MM.1S (cell line): ENCODE data around the gene SH3D19.

Experiments used
- DNase-seq: peaks from one replicate; pipeline ENCODE4 v3.0.0-alpha.2; 2015
- H2AFZ ChIP-seq: fragments of 300-600 bp; sonication (generic); 2 replicates; pipeline ENCODE4 v1.6.0; 2016; ENCODE audit warnings: antibody characterized with exemption, low read length
- H3F3A ChIP-seq: fragments of 300-600 bp; sonication (generic); 2 replicates; pipeline ENCODE4 v1.6.1; 2016; ENCODE audit warnings: mild to moderate bottlenecking, antibody characterized with exemption, low read length, moderate library complexity, mixed read lengths; ENCODE audit not compliant: insufficient read depth
- H3K27ac ChIP-seq: fragments of 300-600 bp; sonication (generic); 2 replicates; pipeline ENCODE4 v1.5.1; 2016; ENCODE audit warnings: mild to moderate bottlenecking, low read length
- H3K27me3 ChIP-seq: fragments of 300-600 bp; sonication (generic); replicated peaks from 2 replicates; pipeline ENCODE4 v1.6.0; 2016; ENCODE audit warnings: low read length; ENCODE audit not compliant: insufficient read depth
- H3K36me3 ChIP-seq: fragments of 300-600 bp; sonication (generic); replicated peaks from 2 replicates; pipeline ENCODE4 v1.6.1; 2016; ENCODE audit warnings: mild to moderate bottlenecking, low read length, mixed read lengths; ENCODE audit not compliant: insufficient read depth
- H3K4me1 ChIP-seq: fragments of 300-600 bp; sonication (generic); 2 replicates; pipeline ENCODE4 v1.6.1; 2016; ENCODE audit warnings: low read length, mixed read lengths
- H3K4me2 ChIP-seq: fragments of 300-600 bp; sonication (generic); 2 replicates; pipeline ENCODE4 v1.6.0; 2016; ENCODE audit warnings: low read depth, low read length
- H3K4me3 ChIP-seq: fragments of 300-600 bp; sonication (generic); 2 replicates; pipeline ENCODE4 v1.5.1; 2016; ENCODE audit warnings: low read length, mixed read lengths
- H3K79me2 ChIP-seq: fragments of 300-600 bp; sonication (generic); 2 replicates; pipeline ENCODE4 v1.6.1; 2016; ENCODE audit warnings: mixed run types, low read length, mixed read lengths
- H3K9ac ChIP-seq: fragments of 300-600 bp; sonication (generic); 2 replicates; pipeline ENCODE4 v1.6.1; 2016; ENCODE audit warnings: low read length, mixed read lengths
- H3K9me2 ChIP-seq: fragments of 300-600 bp; sonication (generic); replicated peaks from 2 replicates; pipeline ENCODE4 v1.6.1; 2016; ENCODE audit warnings: mild to moderate bottlenecking, low read length, mixed read lengths; ENCODE audit not compliant: insufficient read depth
- H3K9me3 ChIP-seq: fragments of 300-600 bp; sonication (generic); replicated peaks from 2 replicates; pipeline ENCODE4 v1.6.1; 2016; ENCODE audit warnings: mild to moderate bottlenecking, low read length, mixed read lengths; ENCODE audit not compliant: insufficient read depth
- H4K20me1 ChIP-seq: fragments of 300-600 bp; sonication (generic); 2 replicates; pipeline ENCODE4 v1.6.1; 2016; ENCODE audit warnings: mild to moderate bottlenecking, low read length, moderate library complexity, mixed read lengths; ENCODE audit not compliant: insufficient read depth
- CTCF ChIP-seq: fragments of 300-600 bp; sonication (generic); IDR thresholded peaks from 2 replicates; pipeline ENCODE4 v1.5.1; 2016; ENCODE audit warnings: antibody characterized with exemption, low read length, mixed read lengths
- EZH2 ChIP-seq: fragments of 300-600 bp; sonication (generic); optimal IDR thresholded peaks from 2 replicates; pipeline ENCODE3; 2017; ENCODE audit warnings: low read depth, mild to moderate bottlenecking, antibody characterized with exemption, low read length, mixed read lengths
- EZH2phosphoT487 ChIP-seq: fragments of 300-600 bp; sonication (generic); IDR thresholded peaks from 2 replicates; pipeline ENCODE4 v1.6.1; 2018; ENCODE audit warnings: antibody characterized with exemption, low read length

SH3D19 gene

GRCh38 chr4:151099976-151100417, 225.4 kb downstream of the SH3D19 start:
- H2AFZ ChIP-seq = peak overlapping the region; percentile 64
- DNase-seq = no peak
- H3K9ac ChIP-seq = peak overlapping the region; percentile 93
- H4K20me1 ChIP-seq = peaks cover 22% of the 10 kb centered on the region; the same call in 1 of the 2 replicates
- H3F3A ChIP-seq = peaks cover 26% of the 10 kb centered on the region; the same call in 1 of the 2 replicates
- H3K4me3 ChIP-seq = peak overlapping the region; percentile 100
- H3K27me3 ChIP-seq = no peaks in the 10 kb centered on the region
- H3K36me3 ChIP-seq = peaks cover 21% of the 10 kb centered on the region; the same call in 1 of the 2 replicates
- peak overlapping the region; percentile 51 for H3K27ac ChIP-seq
- H3K9me2 ChIP-seq = no peaks in the 10 kb centered on the region
- peaks cover 49% of the 10 kb centered on the region for H3K79me2 ChIP-seq
- no peak for TF ChIP-seq CTCF
- no peak for TF ChIP-seq EZH2
- TF ChIP-seq EZH2phosphoT487 = no peak
- H3K4me2 ChIP-seq = peak overlapping the region; percentile 66
- no peaks in the 10 kb centered on the region for H3K9me3 ChIP-seq
- peaks cover 6% of the 10 kb centered on the region; the same call in 1 of the 2 replicates for H3K4me1 ChIP-seq

GRCh38 chr4:151099229-151099975, 226.0 kb downstream of the SH3D19 start, which contains the start of gene RPS3A:
TSS of gene RPS3A (plus strand) at chr4:151099628. CDS start at chr4:151099653, 25 bp downstream.
- peak within 1 kb of the TSS; percentile 81 for H2AFZ ChIP-seq
- H3K27me3 ChIP-seq = no peaks in the 10 kb centered on the region
- no peaks in the 10 kb centered on the region for H3K9me3 ChIP-seq
- peak within 1 kb of the TSS; percentile 93 for H3K4me2 ChIP-seq
- H3K27ac ChIP-seq = peak within 1 kb of the TSS; percentile 51
- peaks cover 6% of the 10 kb centered on the region; the same call in 1 of the 2 replicates for H3K4me1 ChIP-seq
- H3F3A ChIP-seq = peaks cover 21% of the 10 kb centered on the region; the same call in 1 of the 2 replicates
- H4K20me1 ChIP-seq = peaks cover 22% of the 10 kb centered on the region; the same call in 1 of the 2 replicates
- H3K9me2 ChIP-seq = no peaks in the 10 kb centered on the region
- H3K79me2 ChIP-seq = peaks cover 46% of the 10 kb centered on the region
- TF ChIP-seq CTCF (peak; percentile 92), EZH2phosphoT487 (no peak)
- peak within 1 kb of the TSS; percentile 93 for H3K9ac ChIP-seq
- peak within 1 kb of the TSS; percentile 100 for H3K4me3 ChIP-seq
- peaks cover 18% of the 10 kb centered on the region; the same call in 1 of the 2 replicates for H3K36me3 ChIP-seq
- DNase-seq = peak; percentile 97

GRCh38 chr4:151098979-151099228, 226.5 kb downstream of the SH3D19 start:
- Histone ChIP-seq H3K9ac (peak overlapping the region; percentile 68), H3K9me2 (no peaks in the 10 kb centered on the region), H3K4me1 (peaks cover 6% of the 10 kb centered on the region; the same call in 1 of the 2 replicates), H3K4me2 (peak overlapping the region; percentile 93), H3F3A (peaks cover 17% of the 10 kb centered on the region; the same call in 1 of the 2 replicates), H3K36me3 (peaks cover 18% of the 10 kb centered on the region; the same call in 1 of the 2 replicates), H3K27me3 (no peaks in the 10 kb centered on the region), H3K4me3 (peak overlapping the region; percentile 65), H3K9me3 (no peaks in the 10 kb centered on the region), H3K79me2 (peaks cover 45% of the 10 kb centered on the region), H3K27ac (peak overlapping the region; percentile 43; the same call in 1 of the 2 replicates), H2AFZ (peak overlapping the region; percentile 81), H4K20me1 (peaks cover 22% of the 10 kb centered on the region; the same call in 1 of the 2 replicates)
- TF ChIP-seq CTCF = no peak
- TF ChIP-seq EZH2phosphoT487 = no peak
- no peak for TF ChIP-seq EZH2
- no peak for DNase-seq
